Myocyte (in vitro differentiated cells): ENCODE data around the gene PRR7. TPM values are rescaled to one million over a fixed set of nuclear protein-coding genes. Genes with fewer than 3 reads are reported as not detected.
"Not testable (repeated sequence)": the region's sequence is repeated elsewhere in the genome, so short reads cannot be mapped to it uniquely, and the experiment has no call there.

Experiments used
- DNase-seq: peaks from one replicate; pipeline ENCODE4 v3.0.0-alpha.2; 2012; ENCODE audit warnings: low read depth
- polyA plus RNA-seq: library from polyadenylated mRNA; unstranded; fragments of >200 nt; gene quantifications from one replicate; pipeline ENCODE4 v1.2.1, GENCODE V29; 2012; ENCODE audit warnings: missing spikeins
- total RNA-seq: library from RNA; depleted of rRNA; stranded (reverse); fragments of >200 nt; gene quantifications from 2 replicates; pipeline ENCODE4 v1.2.3, GENCODE V29; 2014

The PRR7 gene
- total RNA-seq = 23.1 and 38.7 TPM in 2 replicates
- 12.4 TPM for polyA plus RNA-seq

- peak; percentile 70 for DNase-seq
Measured at GRCh38 chr5:177446200-177447065, at the start of gene PRR7. TSS of gene PRR7 (plus strand) at chr5:177446814. CDS start at chr5:177455068, 8,254 bp downstream.

- no peak for DNase-seq
Measured at GRCh38 chr5:177397875-177398390, 48.7 kb upstream of the PRR7 start.

- no peak for DNase-seq
Measured at GRCh38 chr5:177399997-177400868, 46.4 kb upstream of the PRR7 start, which contains the start of gene PFN3. TSS of gene PFN3 (minus strand) at chr5:177400661. CDS start at chr5:177400576, 85 bp downstream.

- DNase-seq = peak; percentile 48
Measured at GRCh38 chr5:177402271-177403043, 44.2 kb upstream of the PRR7 start.

- no peak for DNase-seq
Measured at GRCh38 chr5:177403102-177403791, 43.4 kb upstream of the PRR7 start.

- peak; percentile 82 for DNase-seq
Measured at GRCh38 chr5:177403792-177404640, 42.6 kb upstream of the PRR7 start.

GRCh38 chr5:177404641-177405179 is 41.9 kb upstream of the PRR7 start:
- no peak for DNase-seq

GRCh38 chr5:177405312-177405711 is 41.3 kb upstream of the PRR7 start:
- DNase-seq = no peak

GRCh38 chr5:177405805-177406204 is 40.8 kb upstream of the PRR7 start:
- DNase-seq = no peak

- DNase-seq = no peak
Measured at GRCh38 chr5:177409043-177409801, 37.4 kb upstream of the PRR7 start, which contains the start of gene F12. TSS of gene F12 (minus strand) at chr5:177409564. CDS start at chr5:177409527, 37 bp downstream.

GRCh38 chr5:177410575-177410974 is 36.0 kb upstream of the PRR7 start:
- no peak for DNase-seq

- DNase-seq = no peak
Measured at GRCh38 chr5:177412603-177413233, 33.9 kb upstream of the PRR7 start.

GRCh38 chr5:177414481-177414880 is 32.1 kb upstream of the PRR7 start:
- DNase-seq = no peak

GRCh38 chr5:177417081-177417480 is 29.5 kb upstream of the PRR7 start:
- not testable (repeated sequence) for DNase-seq

- peak; percentile 41 for DNase-seq
Measured at GRCh38 chr5:177419046-177419445, 27.6 kb upstream of the PRR7 start.

- not testable (repeated sequence) for DNase-seq
Measured at GRCh38 chr5:177420472-177420871, 26.1 kb upstream of the PRR7 start.

- peak; percentile 83 for DNase-seq
Measured at GRCh38 chr5:177421062-177421798, 25.4 kb upstream of the PRR7 start.
